NCI-H69 (cell line): ENCODE data around the gene MPST.
"Not testable (repeated sequence)": the region's sequence is repeated elsewhere in the genome, so short reads cannot be mapped to it uniquely, and the experiment has no call there.

Experiments used
- DNase-seq: peaks from one replicate; lab custom pipeline; 2025; lab: John Stamatoyannopoulos, UW

Gene MPST

GRCh38 chr22:37019309-37020191 is at the start of gene MPST, which contains the start of gene TST:
Gene MPST, plus strand, starts transcription at chr22:37019742. Its CDS starts 95 bp downstream, at chr22:37019837.
Gene TST, minus strand, starts transcription at chr22:37019447. Its CDS starts 715 bp downstream, at chr22:37018732.
- peak; percentile 93 for DNase-seq

- DNase-seq = no peak
These were observed 48.0 kb upstream of the MPST start for GRCh38 chr22:36971341-36972125.

DNA sequence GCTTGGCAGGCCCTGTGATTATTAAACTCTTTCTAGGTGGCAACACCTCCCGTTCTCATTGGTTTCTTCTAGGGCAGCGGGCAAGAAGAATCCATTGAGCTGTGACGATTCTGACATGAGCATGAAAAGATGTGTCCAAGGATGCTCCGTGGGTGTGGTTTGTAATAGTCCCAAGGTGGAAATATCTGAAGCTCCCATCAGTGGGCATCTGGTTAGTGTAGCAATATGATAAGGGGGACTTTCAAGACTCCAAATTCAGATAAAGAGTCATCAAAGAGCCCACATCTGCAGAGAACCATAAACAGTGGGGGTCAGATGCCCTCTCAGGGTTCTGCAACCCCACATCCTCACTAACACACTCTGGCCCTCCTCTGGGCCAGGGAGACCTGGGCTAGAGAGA is 42.9 kb upstream of the MPST start:
- no peak for DNase-seq

- peak; percentile 72 for DNase-seq
These were observed 42.1 kb upstream of the MPST start for GRCh38 chr22:36977401-36977861.

GRCh38 chr22:36977947-36978660 is 41.4 kb upstream of the MPST start:
- DNase-seq = peak; percentile 90

- DNase-seq = no peak
These were observed 40.3 kb upstream of the MPST start for GRCh38 chr22:36979016-36979910.

DNA sequence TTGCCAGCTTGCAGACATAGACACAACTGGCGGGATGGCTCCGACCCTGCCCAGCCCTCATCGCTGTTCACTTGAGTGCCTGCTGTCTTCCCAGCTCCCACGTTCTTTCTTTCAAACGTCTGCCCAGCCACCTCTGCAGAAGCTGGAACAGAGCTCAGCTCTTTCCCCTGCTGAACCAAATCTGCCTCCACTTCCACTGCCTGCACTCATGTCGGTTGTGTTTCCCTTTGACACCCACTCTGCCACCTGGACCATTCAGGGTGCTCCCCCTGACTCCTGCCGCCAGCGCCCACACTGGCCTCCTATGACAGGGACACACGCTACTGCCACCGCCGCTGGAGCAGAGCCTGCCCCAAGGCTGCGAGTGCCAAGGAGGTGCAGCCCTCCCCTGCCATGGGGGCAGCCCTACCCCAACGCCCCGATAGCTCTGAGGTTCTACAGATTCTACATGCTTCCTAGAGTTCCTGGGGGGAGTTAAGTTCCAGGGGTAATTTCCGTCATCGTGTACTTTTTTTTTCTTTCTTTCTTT is 38.2 kb upstream of the MPST start:
- DNase-seq = no peak

DNA sequence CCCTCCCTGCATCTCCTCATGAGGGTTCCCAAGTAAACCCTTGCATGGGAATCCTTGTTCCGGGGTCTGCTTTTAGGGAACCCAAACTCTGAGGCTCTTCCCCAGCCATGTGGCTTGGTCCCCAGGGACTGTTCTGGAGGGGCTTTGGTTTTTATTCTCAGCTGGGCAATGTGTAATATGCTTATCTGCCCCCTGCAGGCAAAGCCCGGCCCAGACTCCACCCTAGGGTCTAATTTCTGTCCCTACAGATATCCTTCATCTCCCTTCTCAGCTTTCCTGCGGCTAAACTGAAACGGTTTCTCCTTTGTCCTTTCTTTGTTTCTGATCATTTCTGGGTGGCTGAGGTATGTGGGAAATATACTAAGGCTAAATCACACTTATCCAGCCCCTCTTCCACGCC is 37.4 kb upstream of the MPST start:
- no peak for DNase-seq

- DNase-seq = no peak
These were observed 34.2 kb upstream of the MPST start for GRCh38 chr22:36985211-36985889.

DNA sequence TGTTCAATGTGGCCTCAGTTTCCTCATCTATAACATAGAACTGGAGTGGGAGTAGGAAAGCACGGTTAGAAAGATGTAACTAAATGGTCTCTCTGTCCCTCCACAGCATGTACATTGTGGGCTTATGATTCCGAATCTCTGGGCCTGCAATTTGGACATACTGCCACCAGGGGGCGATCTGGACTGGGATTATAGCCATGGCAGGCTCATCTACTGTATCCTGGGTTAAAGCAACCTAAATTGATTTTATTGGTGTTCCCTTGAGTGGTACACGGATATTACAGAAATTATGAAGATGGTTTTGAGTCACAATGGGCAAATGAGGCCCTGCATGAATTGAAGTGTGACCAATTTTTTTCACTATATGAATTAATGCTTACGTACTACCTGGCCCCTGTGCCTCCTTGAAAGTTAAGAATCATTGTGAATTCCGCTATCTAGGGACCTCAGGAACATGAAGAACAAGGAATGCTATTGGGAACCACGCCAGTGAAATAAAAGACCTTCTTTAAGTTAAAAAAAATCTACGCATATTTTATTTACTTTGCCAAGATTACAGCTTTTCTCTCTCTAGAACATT is 33.2 kb upstream of the MPST start:
- DNase-seq = no peak

- DNase-seq = no peak
These were observed 31.3 kb upstream of the MPST start for GRCh38 chr22:36988075-36988832.

DNA sequence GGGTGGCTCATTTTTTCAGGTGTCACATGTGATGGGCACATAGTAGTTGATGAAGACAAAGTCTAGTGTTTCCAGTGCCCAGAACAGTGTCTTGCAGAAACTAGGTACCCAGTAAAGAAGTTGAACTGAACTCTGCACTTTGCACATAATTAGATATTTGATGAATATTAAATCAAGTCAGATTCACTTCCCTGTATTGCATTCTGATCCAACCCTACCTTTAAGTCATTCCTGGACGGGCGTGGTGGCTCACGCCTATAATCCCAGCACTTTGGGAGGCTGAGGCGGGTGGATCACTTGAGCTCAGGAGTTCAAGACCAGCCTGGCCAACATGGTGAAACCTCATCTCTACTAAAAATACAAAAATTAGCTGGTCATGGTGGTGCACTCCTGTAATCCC is 30.5 kb upstream of the MPST start:
- DNase-seq = not testable (repeated sequence)

DNA sequence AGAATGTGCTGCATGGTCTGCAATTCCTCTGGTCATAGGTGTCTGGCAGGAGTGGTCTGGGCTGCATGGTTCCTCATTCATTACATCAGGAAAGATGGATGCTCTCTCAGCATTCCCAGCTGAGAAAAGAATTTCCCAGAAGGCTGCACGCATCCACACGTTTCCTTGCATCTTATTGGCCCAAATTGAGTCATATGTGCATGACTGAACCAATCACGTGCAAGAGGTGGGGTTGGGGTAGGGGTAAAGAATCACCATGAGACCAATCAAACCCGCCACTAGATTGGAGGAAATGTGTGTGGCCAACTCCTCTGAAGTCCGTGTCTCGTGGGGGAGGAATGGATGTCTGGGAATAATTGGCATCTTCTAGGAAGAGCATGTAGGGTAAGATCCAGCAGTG is 29.1 kb upstream of the MPST start:
- DNase-seq = no peak

GRCh38 chr22:36991206-36991605 is 28.3 kb upstream of the MPST start:
- DNase-seq = no peak

- DNase-seq = no peak
These were observed 21.8 kb upstream of the MPST start for GRCh38 chr22:36997746-36998145.

- DNase-seq = no peak
These were observed 20.8 kb upstream of the MPST start for GRCh38 chr22:36998620-36999351.

GRCh38 chr22:36999463-36999862 is 20.1 kb upstream of the MPST start:
- no peak for DNase-seq
